Transverse colon (tissue), 4 donors: Measurements from ENCODE around the gene SIM2.

Source experiments
- POLR2AphosphoS5 ChIP-seq, 3 donors: sonication (generic); formaldehyde crosslinking; IDR thresholded peaks; one replicate each; pipeline ENCODE4 v1.6.1; 2016; ENCODE audit warnings: antibody characterized with exemption in 3 of 3
- TF ChIP-seq, protein P1 (sequence below), 5 experiments: fragments of 200-600 bp in 3 of 5; fragments of 450-650 bp in 2 of 5; sonication (generic) in 3 of 5; IDR thresholded peaks; 1 replicate in 2 of 5; 2 replicates in 3 of 5; pipeline ENCODE4 v1.5.1; 2016 to 2017; ENCODE audit warnings: antibody characterized with exemption in 5 of 5, inconsistent platforms in 3 of 5, mild to moderate bottlenecking in 2 of 5, moderate library complexity in 1 of 5

DNA sequence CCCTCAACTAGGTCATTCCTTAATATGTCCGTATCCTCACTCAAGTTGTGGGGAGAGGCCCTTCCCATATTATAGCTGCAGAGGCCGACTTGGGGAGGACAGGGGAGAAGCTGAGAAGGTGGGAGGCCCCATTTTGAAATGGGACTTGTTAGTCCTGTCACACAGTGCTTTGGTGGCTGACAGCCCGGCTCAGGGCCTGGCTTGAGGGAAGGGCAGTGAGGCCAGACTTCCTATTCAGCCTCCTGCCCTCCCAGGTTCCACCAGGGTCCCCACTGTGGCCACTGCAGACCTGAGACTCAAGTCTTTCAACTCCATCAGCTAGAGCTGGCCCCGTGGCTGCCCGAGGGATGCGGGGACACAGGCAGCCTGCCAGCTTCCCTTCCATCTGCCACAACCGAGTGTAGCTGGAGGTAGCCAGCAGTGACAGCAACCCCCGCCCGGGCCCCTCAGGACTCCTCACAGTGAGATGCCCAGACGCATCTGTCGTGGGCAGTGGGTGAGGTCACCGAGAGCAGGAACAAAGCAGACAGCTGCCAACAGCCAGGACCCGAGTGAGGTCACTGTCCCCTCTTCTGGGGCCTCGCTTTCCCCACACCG is 36.9 kb downstream of the SIM2 start:
- TF ChIP-seq, protein P1, sequence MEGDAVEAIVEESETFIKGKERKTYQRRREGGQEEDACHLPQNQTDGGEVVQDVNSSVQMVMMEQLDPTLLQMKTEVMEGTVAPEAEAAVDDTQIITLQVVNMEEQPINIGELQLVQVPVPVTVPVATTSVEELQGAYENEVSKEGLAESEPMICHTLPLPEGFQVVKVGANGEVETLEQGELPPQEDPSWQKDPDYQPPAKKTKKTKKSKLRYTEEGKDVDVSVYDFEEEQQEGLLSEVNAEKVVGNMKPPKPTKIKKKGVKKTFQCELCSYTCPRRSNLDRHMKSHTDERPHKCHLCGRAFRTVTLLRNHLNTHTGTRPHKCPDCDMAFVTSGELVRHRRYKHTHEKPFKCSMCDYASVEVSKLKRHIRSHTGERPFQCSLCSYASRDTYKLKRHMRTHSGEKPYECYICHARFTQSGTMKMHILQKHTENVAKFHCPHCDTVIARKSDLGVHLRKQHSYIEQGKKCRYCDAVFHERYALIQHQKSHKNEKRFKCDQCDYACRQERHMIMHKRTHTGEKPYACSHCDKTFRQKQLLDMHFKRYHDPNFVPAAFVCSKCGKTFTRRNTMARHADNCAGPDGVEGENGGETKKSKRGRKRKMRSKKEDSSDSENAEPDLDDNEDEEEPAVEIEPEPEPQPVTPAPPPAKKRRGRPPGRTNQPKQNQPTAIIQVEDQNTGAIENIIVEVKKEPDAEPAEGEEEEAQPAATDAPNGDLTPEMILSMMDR (IDR thresholded peaks at IDR 0.05) = no peak
- no peak for TF ChIP-seq POLR2AphosphoS5 (IDR thresholded peaks at IDR 0.05)
